HG03175 (cell line): ENCODE results near the gene CDIP1.

Experiments
- ATAC-seq: cut with Tn5 transposase; IDR thresholded peaks from one replicate; pipeline ENCODE4 v1.9.1; 2021; ENCODE audit warnings: mild to moderate bottlenecking, moderate library complexity; ENCODE audit not compliant: unreplicated experiment

CDIP1 gene

DNA sequence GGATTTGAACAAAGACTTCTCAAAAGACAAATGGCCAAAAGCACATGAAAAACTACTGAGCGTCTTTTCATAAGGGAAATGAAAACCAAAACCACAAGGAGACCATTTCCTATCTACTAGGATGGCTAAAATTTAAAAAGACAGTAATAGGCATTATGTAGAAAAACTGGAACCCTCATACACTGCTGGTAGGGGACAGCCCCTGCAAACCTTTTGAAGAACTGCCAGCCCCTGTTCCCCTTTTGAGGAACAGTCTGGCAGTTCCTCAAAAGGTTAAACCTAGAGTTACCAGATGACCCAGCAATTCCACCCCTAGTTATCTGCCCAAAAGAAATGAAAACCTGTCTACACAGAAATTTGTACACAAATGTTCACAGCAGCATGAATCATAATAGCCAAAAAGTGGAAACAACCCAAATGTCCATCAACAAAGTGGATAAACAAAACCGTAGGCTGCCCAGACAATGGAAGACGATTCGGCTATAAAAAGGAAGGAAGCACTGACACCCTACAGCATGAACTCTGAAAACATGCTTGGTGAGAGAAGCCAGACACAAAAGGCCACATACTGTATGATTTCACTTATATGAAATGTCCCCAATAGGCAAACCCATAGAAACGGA, 22.9 kb downstream of the CDIP1 start:
- ATAC-seq, result peak; percentile 57

DNA sequence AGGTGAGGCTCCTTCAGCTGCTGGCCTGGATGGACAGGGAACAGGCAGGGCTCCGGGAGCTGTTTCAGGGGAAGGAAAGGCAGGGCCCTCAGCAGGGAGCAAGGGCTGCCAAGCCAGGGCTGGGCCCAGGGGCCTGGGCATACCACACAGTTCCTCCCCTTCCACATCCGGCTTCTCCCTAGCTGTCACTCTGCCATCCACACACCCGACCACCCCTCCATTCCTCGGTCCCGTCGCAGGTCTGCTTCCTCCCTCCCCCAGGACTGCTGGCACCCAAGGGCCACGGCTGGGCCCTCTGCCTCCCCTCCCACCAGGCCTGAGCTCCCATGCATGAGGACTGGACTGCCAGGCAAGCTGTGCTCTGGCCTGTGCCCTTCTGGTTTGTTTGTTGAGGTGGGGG, 24.0 kb downstream of the CDIP1 start:
- no peak for ATAC-seq

DNA sequence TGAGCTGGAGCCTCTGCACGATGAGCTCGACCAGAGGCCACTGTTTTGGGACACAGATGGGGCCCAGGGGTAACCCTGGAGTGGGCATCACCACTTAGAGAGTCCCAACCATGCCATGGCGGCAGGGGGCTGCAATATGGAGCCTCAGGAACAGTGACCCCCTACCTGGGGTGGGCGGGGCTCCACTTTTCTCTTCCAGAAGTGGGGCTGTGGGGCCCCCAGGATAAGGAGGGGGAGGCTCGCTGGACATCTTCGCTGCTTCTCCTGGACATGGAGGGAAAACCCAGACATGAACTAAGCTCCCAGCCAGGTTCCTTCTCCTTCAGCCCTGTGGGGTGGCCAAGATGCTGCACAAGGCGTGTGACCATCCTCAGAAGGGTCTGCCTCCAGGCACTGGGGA, 24.7 kb downstream of the CDIP1 start:
- ATAC-seq, result no peak

DNA sequence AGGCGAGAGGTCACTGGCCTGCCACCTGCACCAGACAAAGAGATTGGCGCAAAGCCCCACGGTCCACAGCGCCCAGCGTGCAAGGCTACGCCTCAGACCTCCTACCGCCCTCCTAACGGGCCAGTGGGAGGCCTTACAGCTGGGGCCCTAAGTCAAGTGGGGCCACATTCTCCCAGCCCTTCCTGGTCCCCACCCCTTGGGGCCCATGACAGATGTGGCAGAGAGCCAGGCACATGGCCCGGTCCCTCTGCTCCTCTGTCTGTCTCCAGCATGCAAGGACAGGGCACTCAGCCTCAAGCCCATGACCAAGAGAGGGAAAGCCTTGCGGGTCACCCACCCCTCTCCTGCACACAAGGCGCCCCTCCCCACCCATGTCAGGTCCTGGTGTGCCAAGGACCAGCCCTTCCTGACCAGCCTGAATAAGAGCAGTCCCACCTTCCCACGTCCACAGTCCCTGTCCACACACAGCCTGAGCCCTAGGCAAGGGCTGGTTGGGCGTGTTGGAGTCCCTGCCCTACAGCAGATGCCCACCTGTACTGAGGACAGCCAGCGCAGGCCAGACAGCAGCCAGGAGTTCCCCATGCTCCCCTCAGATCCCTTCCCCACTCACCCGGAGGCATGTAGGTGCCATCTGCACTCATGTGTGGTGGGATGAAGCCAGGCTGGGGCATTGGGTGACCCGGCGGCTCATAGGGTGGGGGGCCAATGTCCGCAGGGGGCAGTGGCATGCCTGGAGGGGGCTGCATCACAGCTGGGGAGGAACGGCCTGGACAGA, 25.3 kb downstream of the CDIP1 start:
- no peak for ATAC-seq

DNA sequence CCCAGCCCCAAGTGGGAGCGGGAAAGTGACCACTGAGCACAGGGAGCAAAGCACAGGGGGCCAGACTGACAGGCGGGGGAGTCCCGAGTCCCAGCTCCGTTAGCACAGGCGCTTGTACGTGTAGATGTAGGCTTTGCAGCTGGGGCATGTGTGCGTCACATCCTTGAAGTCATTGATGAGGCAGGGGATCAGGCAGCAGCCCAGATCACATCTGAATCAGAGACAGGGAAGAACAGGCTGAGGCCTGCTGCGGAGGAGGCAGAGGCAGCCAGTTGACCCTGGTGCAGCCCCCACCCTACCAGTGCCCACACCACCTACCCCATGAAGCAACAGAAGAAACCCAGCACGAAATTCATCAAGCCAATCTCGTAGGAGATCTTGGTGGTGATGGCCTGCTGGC, 26.1 kb downstream of the CDIP1 start:
- ATAC-seq, result no peak

DNA sequence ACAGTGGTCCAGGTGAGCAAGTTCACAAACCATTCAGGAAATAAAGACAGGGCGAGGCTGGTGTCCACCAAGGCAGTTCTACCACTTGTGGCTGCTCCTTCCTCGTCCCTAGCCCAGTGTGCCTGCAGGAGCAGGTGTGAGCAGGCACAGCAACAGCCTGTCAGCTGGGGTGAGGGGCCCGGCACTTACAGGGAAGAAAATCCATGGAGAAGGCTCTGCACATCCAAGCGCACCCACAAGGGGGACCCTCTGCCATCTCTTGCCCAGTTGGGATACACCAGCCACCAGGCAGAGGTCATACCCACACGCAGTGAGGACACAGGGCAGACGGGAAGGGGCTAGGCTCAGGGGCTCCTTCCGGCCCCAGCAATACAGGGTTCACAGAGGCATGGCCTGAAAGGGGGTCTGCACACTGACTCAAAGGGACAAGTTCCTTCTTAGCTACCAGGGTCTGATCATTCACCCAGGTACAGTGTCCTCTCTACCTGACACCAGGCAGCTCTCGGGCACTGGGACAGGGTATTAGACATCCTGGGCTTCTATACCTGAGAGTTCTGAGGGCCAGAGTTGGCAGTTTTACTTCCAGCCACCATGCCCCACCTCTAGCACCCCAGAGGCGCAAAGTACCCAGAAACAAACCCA, 27.0 kb downstream of the CDIP1 start:
- no peak for ATAC-seq

DNA sequence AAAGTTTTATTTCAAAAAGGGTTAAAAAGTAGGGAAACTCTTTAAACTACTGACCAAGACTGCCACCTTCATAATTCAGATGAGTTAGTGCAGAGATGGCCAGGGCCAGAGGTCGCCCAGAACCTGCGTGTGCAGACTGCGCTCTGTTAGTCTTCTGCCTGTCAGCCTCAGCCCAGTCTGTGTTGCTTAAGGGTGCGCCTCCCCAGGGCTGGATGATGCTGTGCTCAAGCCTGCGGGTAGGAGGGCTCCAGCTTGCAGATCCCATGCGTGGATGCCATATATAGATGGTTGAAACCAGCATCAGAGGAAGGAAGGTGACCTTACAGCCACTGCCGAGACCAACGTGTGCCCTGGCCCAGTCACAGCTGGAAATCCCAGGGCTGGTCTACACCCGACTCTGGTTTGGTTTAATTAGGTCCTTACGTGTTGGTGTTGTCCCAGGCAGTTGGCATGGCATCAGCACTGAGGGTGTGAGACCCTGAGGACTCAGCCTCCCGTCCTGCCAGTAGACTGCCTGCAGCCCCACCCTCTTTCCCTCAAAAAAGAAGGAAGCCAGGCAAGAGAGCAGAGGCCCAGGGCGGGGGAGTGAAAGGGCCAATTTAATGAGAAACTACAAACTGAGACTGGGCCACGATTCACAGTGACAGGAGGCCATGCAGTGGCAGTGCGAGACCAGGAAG, 27.7 kb downstream of the CDIP1 start:
- no peak for ATAC-seq

DNA sequence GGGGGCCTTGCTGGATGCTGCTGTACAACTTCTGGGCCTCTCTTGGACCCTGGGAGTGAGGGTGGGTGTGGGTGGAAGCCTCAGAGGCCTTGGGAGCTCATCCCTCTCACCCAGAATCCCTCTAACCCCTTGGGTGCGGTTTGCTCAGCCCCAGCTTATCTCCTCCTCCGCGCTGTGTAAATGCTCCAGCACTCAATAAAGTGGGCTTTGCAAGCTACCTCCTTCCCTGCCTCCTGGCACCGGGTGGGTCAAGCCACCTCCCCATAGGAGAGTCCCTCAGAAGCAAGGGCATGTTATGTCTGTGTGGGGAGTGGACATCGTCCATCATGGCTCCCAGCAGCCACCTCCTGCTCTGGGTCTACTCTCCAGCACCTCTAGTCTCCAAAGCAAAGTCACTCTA, 28.4 kb downstream of the CDIP1 start:
- no peak for ATAC-seq

DNA sequence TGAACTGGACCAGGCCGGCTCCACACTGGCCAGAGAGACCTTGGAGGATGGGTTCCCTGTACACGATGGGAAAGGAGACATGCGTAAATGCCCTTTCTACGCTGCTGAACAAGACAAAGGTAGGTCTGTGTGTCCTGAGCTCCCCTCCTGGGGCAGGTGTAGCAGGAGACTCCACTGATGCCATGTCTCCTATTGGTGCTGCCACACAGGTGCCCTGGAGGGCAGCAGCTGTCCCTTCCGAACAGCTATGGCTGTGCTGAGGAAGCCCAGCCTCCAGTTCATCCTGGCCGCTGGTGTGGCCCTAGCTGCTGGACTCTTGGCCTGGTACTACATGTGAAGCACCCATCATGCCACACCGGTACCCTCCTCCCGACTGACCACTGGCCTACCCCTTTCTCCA, 29.2 kb downstream of the CDIP1 start:
- no peak for ATAC-seq

DNA sequence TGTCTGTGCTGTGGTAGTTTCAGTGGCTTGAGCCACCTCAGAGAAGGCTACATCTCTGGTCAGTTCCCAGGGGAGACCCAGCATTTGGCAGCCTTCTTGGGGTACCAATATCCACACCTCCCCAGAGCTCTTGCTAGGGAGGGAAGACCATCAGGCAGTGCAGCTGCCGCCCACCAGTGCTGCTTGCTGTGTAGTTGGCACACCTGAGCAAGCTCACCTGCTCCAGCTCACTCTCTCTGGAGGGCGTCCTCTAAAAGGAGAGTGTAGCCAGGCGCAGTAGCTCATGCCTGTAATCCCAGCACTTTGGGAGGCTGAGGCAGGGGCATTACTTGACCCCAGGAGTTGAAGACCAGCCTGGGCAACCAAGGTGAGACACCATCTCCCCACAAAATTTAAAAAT, 29.8 kb downstream of the CDIP1 start:
- no peak for ATAC-seq

DNA sequence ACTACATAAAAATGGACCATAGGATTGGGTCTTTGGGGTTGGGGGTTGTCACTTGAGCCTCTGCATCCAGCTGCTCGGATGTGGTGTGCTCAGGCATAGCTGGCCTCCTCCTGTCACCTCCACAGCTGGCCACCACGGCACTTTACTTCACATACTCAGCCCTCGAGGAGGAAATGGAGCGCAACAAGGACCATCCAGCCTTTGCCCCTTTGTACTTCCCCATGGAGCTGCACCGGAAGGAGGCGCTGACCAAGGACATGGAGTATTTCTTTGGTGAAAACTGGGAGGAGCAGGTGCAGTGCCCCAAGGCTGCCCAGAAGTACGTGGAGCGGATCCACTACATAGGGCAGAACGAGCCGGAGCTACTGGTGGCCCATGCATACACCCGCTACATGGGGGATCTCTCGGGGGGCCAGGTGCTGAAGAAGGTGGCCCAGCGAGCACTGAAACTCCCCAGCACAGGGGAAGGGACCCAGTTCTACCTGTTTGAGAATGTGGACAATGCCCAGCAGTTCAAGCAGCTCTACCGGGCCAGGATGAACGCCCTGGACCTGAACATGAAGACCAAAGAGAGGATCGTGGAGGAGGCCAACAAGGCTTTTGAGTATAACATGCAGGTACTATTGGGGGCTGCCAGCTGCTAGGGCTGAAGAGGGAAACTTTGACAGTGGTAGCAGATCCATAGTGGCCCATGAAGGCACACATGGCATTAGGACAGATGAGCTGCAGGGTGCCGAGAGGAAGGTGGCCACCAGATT, 30.8 kb downstream of the CDIP1 start:
- no peak for ATAC-seq

DNA sequence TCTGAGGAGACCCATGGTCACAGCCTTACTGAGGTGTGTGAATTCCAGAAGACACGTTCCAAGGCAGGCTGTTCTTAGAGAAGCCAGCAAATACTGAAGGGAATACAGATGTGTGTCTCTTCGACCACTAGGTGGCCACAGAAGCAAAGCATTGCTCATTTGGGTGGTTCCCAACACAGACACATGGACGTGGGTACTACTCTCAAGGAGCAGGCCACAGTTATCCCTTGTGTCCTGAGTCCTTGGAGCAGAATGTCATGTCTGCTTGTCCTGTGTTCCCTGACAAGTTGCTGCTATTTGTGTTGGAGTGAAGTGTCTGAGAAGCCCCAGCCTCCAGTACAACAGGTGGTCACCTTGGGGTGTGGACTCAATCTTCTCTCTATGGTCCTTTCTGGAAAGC, 32.1 kb downstream of the CDIP1 start:
- peak; percentile 48 for ATAC-seq

DNA sequence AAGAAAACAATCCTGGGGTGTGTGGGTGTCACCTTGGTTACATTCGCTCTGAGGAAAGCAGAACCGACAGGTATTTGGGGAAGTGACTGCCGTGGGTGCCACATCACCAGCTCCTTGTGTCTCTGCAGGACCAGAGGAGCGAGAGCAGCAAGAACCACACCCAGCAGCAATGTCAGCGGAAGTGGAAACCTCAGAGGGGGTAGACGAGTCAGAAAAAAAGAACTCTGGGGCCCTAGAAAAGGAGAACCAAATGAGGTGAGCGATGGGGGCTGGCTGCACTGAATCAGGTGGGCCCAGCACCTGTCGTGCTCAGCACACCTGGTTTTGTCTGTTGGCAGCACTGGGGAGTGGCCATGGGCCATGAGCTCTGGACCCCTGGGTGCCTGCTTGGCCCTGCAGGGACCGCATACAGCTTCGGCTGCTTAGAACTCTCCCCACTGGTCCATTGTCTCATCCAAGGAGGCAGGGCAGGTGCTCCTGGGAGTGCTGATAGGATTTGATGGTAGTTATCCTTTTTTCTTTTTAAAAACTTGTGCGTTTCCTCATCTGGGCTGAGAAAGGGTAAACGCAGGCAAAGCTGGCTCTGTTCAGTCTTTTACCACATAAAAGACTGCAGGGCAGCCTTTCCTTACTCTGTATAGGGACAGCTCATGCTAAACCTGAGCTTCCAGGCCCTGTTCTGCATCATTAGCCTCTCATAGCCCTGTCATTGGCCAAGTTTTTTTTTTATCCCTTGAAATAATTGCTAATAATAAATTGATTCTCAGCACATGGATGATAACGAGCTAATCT, 33.0 kb downstream of the CDIP1 start:
- peak; percentile 84 for ATAC-seq

DNA sequence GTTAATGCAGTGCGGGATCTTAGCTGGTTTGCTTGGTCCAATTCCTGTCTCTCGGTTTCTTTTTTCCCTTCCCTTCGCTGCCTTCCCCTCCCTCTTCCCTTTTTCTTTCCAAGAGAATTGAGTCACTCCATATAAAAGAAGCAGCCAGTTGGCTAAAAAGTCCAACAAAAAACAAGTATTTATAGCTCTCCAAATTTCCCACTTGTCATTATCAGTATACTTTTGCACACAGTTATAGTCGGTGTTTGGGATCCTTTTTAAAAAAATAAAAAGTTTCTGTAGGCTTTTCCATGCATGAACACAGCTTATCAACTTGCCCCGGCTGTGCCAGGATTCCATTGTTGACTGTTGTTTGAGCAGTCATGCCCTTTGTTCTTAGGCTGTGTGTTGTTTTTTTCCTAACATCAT, 37.5 kb downstream of the CDIP1 start:
- no peak for ATAC-seq

DNA sequence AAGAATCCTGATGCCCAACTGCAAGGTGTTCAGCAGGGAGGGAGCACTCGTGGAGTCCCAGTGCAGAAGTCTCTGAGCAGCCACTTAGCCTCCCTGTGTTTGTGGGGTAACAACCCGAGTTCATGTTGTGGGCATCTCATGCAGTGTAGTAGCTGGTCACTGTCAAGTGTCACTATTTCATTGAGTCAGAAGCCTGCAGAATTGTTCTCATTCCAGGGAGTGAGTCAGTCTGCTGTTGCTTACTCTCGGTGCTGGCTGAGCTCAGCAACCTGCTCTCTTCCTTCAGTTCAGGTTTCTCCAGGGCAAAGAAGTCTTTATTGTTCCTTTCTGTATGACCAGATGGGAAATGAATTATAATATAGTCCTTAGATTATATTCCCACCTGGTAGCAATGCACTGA, 38.3 kb downstream of the CDIP1 start:
- ATAC-seq, result no peak

DNA sequence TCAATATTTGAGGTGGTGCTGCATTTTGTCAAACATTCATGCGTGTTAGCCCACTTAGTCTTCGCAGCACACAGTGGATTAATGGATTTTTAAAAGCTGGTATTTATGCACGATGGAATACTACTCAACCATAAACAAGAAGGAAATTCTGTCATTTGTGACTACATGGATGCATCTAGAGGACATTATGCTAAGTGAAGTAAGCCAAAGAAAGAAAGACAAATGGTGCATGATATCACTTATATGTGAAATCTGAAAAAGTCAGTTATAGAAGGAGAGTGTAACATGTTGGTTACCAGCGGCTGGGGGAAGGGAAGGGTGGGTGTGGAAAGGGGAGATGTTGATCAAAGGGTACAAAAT, 39.4 kb downstream of the CDIP1 start:
- ATAC-seq, result no peak

DNA sequence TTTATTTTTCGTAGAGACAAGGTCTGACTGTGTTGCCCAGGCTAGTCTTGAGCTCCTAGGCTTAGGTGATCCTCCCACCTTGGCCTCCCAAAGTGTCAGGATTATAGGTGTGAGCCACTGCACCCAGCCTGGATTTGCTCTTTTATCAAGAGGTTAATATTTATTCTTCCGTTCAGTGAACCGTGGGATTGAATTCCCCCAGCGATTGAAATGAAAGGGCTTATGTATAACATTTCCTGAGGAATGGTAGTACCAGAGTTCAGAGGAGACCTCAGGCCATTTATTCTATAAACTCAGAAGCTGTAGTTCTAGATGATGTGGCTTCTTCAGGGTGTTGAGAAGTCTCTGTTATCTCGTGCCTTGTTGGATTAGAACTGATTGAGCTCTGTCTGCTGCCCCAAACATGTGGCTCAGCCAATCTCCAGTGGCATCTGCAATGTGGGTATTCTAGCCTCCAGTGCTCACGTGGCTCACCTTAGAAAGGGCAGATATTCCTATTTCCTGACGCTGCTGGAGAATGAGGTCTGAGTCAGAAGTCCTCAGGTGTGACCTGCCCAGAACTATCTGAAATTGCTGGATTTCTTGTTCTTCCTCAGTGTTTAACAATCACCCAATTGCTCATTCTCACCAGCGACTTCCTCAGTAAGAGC, 39.9 kb downstream of the CDIP1 start:
- no peak for ATAC-seq

DNA sequence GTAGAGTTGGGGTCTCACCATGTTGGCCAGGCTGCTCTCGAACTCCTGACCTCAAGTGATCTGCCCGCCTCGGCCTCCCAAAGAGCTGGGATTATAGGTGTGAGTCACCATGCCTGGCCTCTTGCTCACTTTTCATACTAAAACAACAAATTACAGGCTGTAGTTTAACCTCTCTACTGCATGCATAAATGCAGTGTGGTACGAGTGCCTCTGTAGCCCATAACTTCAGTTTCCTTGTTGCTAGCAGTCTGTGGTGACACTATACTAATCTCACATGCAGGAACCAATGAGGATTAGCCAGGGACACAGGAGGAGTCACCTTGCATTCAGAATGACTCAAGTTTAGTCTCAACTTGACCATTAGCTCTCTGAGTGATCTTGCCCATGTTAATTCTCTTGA, 42.3 kb downstream of the CDIP1 start:
- ATAC-seq, result no peak

DNA sequence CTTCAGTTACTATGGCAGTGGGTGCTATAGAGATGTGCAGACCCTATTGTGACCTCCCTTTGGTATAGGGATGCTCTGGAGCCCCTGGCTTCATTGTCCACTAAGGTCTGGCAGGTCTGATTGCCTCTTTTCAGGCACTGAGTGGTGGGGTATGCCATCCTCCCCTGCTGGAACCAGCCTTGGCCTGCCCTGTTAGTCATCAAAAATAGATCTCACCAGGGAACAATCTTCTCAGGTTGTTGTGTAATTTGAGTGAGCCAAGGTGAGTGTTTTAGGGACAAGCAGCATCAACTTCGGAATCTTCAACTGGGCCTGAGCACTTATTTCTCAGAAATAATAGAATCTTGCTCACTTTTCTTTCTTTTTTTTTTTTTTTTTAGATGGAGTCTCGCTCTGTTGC, 42.8 kb downstream of the CDIP1 start:
- no peak for ATAC-seq
